Measurements from ENCODE around the gene CYFIP1. TPM values are rescaled to one million over a fixed set of nuclear protein-coding genes. Genes with fewer than 3 reads are reported as not detected.

CYFIP1 gene
- total RNA-seq, 2 donors from 2014 or later = 116 to 119 TPM

GRCh38 chr15:22902981-22903380 is 77.2 kb downstream of the CYFIP1 start:
- intact Hi-C loops (cut with DNase I) = no loop called here
- no peak for DNase-seq (ENCODE audit: low spot score)

GRCh38 chr15:22902578-22902977 is 77.6 kb downstream of the CYFIP1 start:
- intact Hi-C loops (cut with DNase I) = no loop called here
- no peak for DNase-seq (ENCODE audit: low spot score)

- DNase-seq (ENCODE audit: low spot score) = no peak
- intact Hi-C loops (cut with DNase I) = no loop called here
Measured at GRCh38 chr15:22902046-22902445, 78.1 kb downstream of the CYFIP1 start.

- DNase-seq (ENCODE audit: low spot score) = no peak
- intact Hi-C loops (cut with DNase I) = no loop called here
Measured at GRCh38 chr15:22895465-22896190, 84.5 kb downstream of the CYFIP1 start.

GRCh38 chr15:22893881-22894280 is 86.3 kb downstream of the CYFIP1 start:
- intact Hi-C loops (cut with DNase I) = no loop called here
- no peak for DNase-seq (ENCODE audit: low spot score)

- intact Hi-C loops (cut with DNase I) = no loop called here
- DNase-seq (ENCODE audit: low spot score) = no peak
Measured at GRCh38 chr15:22893081-22893480, 87.1 kb downstream of the CYFIP1 start.

- DNase-seq (ENCODE audit: low spot score) = peak; percentile 8
Measured at GRCh38 chr15:22892333-22892732, 87.8 kb downstream of the CYFIP1 start.

GRCh38 chr15:22891426-22892210 is 88.5 kb downstream of the CYFIP1 start:
- DNase-seq (ENCODE audit: low spot score) = peak; percentile 74
- intact Hi-C loops (cut with DNase I) = no loop called here

More at GRCh38 chr15:22892333-22892732, 87.8 kb downstream of the CYFIP1 start:
- intact Hi-C loops (cut with DNase I) = no loop called here

- intact Hi-C loops (cut with DNase I) = no loop called here
- DNase-seq (ENCODE audit: low spot score) = peak; percentile 73
Measured at GRCh38 chr15:22890296-22890695, 89.9 kb downstream of the CYFIP1 start.

GRCh38 chr15:22889146-22889818 is 90.9 kb downstream of the CYFIP1 start:
- intact Hi-C loops (cut with DNase I) = no loop called here
- peak; percentile 59 for DNase-seq (ENCODE audit: low spot score)

- peak; percentile 53 for DNase-seq (ENCODE audit: low spot score)
- intact Hi-C loops (cut with DNase I) = no loop called here
Measured at GRCh38 chr15:22888120-22888859, 91.9 kb downstream of the CYFIP1 start.

GRCh38 chr15:22887157-22887951 is 92.8 kb downstream of the CYFIP1 start:
- intact Hi-C loops (cut with DNase I) = no loop called here
- peak; percentile 72 for DNase-seq (ENCODE audit: low spot score)

GRCh38 chr15:22885120-22885519 is 95.0 kb downstream of the CYFIP1 start:
- no peak for DNase-seq (ENCODE audit: low spot score)
- intact Hi-C loops (cut with DNase I) = no loop called here

GRCh38 chr15:22884344-22884743 is 95.8 kb downstream of the CYFIP1 start:
- DNase-seq (ENCODE audit: low spot score) = no peak
- intact Hi-C loops (cut with DNase I) = no loop called here

- intact Hi-C loops (cut with DNase I) = no loop called here
- peak; percentile 60 for DNase-seq (ENCODE audit: low spot score)
Measured at GRCh38 chr15:22883196-22883595, 97.0 kb downstream of the CYFIP1 start.

GRCh38 chr15:22881739-22882440 is 98.3 kb downstream of the CYFIP1 start:
- intact Hi-C loops (cut with DNase I) = no loop called here
- peak; percentile 59 for DNase-seq (ENCODE audit: low spot score)

GRCh38 chr15:22880981-22881738 is 99.0 kb downstream of the CYFIP1 start:
- peak; percentile 71 for DNase-seq (ENCODE audit: low spot score)
- intact Hi-C loops (cut with DNase I) = no loop called here
